A673 (cell line): ENCODE data around the gene CABLES1. TPM values are rescaled to one million over a fixed set of nuclear protein-coding genes. Genes with fewer than 3 reads are reported as not detected.

Source experiments
- BruUV-seq: library from RNA; stranded (reverse); fragments of 400-500 nt; replicated peaks from 2 replicates; lab custom pipeline; 2021; lab: Mats Ljungman, UMichigan
- CTCF ChIA-PET: fragments of 300-600 bp; sonication (Branson Sonifier 250); formaldehyde crosslinking; loops from one replicate; lab custom pipeline; 2022; ENCODE audit warnings: antibody characterized with exemption; lab: Charles Lee
- POLR2A ChIA-PET: fragments of 300-600 bp; sonication (Branson Sonifier 250); formaldehyde crosslinking; loops from one replicate; lab custom pipeline; 2022; ENCODE audit warnings: antibody characterized with exemption; ENCODE audit not compliant: low non-redundant PET; lab: Charles Lee
- DNase-seq: peaks from one replicate; pipeline ENCODE4 v3.0.0-alpha.2; 2015; ENCODE audit warnings: low spot score
- H3K27ac ChIP-seq: fragments of 200-600 bp; sonication (generic); 2 replicates; pipeline ENCODE4 v1.5.1; 2016; ENCODE audit warnings: mixed run types, low read depth, mild to moderate bottlenecking, mixed read lengths, antibody characterized with exemption, low read length; ENCODE audit not compliant: poor library complexity, severe bottlenecking
- H3K27me3 ChIP-seq: fragments of 200-600 bp; sonication (generic); replicated peaks from 2 replicates; pipeline ENCODE4 v1.6.1; 2017; ENCODE audit warnings: mixed run types, low read depth, mild to moderate bottlenecking, mixed read lengths, antibody characterized with exemption, low read length; ENCODE audit not compliant: insufficient read depth, poor library complexity
- H3K36me3 ChIP-seq: fragments of 200-600 bp; sonication (generic); 2 replicates; pipeline ENCODE4 v1.6.1; 2016; ENCODE audit warnings: mixed run types, mild to moderate bottlenecking, mixed read lengths, antibody characterized with exemption, low read length; ENCODE audit not compliant: insufficient read depth, poor library complexity, severe bottlenecking
- H3K4me1 ChIP-seq: fragments of 200-600 bp; sonication (generic); 2 replicates; pipeline ENCODE4 v1.6.1; 2017; ENCODE audit warnings: mixed run types, mild to moderate bottlenecking, mixed read lengths, antibody characterized with exemption, low read length; ENCODE audit not compliant: insufficient read depth, poor library complexity, severe bottlenecking
- H3K4me3 ChIP-seq: fragments of 200-600 bp; sonication (generic); 2 replicates; pipeline ENCODE4 v1.5.1; 2016; ENCODE audit warnings: low read depth, mixed run types, mild to moderate bottlenecking, mixed read lengths, low read length; ENCODE audit not compliant: poor library complexity, severe bottlenecking
- H3K9me3 ChIP-seq: fragments of 200-600 bp; sonication (generic); 2 replicates; pipeline ENCODE4 v1.6.1; 2016; ENCODE audit warnings: mixed run types, low read depth, mild to moderate bottlenecking, mixed read lengths, antibody characterized with exemption, low read length; ENCODE audit not compliant: poor library complexity, severe bottlenecking
- EZH2 ChIP-seq: fragments of 200-600 bp; sonication (generic); IDR thresholded peaks from 2 replicates; pipeline ENCODE4 v1.6.1; 2017; ENCODE audit warnings: borderline replicate concordance, low read depth, mild to moderate bottlenecking, mixed read lengths, antibody characterized with exemption, low read length; ENCODE audit not compliant: poor library complexity, severe bottlenecking
- intact Hi-C: fragments of 100-400 bp; cut with micrococcal nuclease; formaldehyde crosslinking; loops from one replicate; pipeline ENCODE4 v1.10.0; 2022; ENCODE audit not compliant: unreplicated experiment
- total RNA-seq: library from RNA; stranded (reverse); gene quantifications from 2 replicates; pipeline ENCODE4 v1.2.3, GENCODE V29; 2021
- TF ChIP-seq, protein P1 (sequence below): fragments of 300-800, 200-600 bp; sonication (generic); conservative IDR thresholded peaks from 2 replicates; pipeline ENCODE4 v1.5.1; 2017; ENCODE audit warnings: low read depth, mild to moderate bottlenecking, antibody characterized with exemption, low read length, moderate library complexity, mixed read lengths

Gene CABLES1
- total RNA-seq, 1 experiment from 2014 or later, result 7.2 TPM

DNA sequence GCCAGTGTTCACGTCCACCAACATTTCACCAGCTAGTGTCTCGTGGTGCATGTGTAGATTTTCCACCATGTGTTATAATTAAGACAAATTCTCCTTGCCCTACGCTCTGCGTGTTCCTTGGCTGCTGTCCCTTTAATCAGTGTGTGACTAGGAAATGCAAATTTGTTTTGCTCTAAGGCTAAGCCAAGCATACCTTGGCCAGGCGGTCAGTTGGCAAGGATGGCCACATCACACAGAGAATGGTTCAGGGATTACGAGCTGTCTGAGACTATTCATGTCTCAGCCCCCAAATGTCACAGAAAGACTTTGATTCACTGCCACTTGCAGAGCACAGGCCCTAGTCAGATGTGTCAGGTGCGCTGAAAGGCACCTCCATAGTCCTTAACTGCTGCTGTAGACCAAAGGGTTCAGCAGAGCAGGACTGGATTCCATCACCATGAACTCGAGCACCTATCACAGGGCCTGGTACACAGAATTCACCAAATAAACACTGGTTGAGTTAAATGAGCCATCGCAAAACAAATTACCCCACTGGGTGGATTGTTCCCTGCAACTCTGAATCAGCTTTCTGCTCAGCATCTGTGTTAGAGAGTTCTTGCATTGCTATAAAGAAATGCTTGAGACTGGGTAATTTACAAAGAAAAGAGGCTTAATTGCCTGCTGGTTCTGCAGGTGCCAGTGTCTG, 128.4 kb downstream of the CABLES1 start:
- POLR2A ChIA-PET, result no interaction called here
- H3K27me3 ChIP-seq, result no peaks in the 10 kb centered on the region
- no TSS peak for BruUV-seq
- TF ChIP-seq, protein P1, sequence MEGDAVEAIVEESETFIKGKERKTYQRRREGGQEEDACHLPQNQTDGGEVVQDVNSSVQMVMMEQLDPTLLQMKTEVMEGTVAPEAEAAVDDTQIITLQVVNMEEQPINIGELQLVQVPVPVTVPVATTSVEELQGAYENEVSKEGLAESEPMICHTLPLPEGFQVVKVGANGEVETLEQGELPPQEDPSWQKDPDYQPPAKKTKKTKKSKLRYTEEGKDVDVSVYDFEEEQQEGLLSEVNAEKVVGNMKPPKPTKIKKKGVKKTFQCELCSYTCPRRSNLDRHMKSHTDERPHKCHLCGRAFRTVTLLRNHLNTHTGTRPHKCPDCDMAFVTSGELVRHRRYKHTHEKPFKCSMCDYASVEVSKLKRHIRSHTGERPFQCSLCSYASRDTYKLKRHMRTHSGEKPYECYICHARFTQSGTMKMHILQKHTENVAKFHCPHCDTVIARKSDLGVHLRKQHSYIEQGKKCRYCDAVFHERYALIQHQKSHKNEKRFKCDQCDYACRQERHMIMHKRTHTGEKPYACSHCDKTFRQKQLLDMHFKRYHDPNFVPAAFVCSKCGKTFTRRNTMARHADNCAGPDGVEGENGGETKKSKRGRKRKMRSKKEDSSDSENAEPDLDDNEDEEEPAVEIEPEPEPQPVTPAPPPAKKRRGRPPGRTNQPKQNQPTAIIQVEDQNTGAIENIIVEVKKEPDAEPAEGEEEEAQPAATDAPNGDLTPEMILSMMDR, result no peak
- TF ChIP-seq EZH2, result no peak
- H3K4me3 ChIP-seq, result no peak overlapping the region
- CTCF ChIA-PET, result no interaction called here
- peaks cover 24% of the 10 kb centered on the region for H3K4me1 ChIP-seq
- no peak overlapping the region for H3K27ac ChIP-seq
- DNase-seq, result no peak
- H3K9me3 ChIP-seq, result no peaks in the 10 kb centered on the region
- H3K36me3 ChIP-seq, result no peaks in the 10 kb centered on the region
- intact Hi-C loops, result no loop called here

DNA sequence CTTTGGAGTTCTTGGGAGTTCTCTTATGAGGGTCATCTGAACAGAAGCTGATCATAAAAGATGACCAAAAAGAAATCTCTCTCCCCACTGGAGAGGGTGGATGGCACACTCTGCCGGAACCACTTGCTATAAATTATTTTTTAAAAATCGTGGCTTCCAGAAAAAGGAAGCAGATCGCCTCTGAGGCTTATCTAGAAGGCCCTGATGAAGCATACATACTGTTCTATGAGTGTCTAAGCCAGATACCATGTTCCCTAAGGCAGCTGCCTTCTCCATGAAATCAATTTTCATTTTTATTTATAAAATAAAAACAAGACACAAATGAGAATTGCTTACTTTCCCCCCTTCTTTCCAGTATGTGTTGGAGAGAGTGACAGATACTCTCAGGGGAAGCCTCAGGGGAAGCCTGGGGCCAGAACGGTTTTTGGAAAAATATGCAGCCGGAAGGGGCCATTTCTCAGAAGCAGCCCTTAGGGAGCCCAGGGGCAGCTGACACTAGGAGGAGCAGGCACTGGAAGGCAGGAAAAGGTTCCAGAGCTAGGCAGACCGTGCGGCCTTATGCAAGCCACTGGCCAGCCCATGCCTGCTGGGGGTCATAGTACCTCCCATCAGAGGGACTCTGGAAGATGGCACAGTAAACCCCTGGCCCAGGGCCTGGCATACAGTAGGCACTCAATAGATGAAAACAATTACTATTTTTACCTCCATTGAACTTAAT, 130.6 kb downstream of the CABLES1 start:
- BruUV-seq, result no TSS peak
- ChIA-PET CTCF (no interaction called here), POLR2A (no interaction called here)
- peaks cover 3% of the 10 kb centered on the region for H3K4me1 ChIP-seq
- H3K27ac ChIP-seq, result no peak overlapping the region
- intact Hi-C loops, result no loop called here
- H3K9me3 ChIP-seq, result no peaks in the 10 kb centered on the region
- no peak for DNase-seq
- TF ChIP-seq, protein P1, result no peak
- TF ChIP-seq EZH2, result no peak
- no peak overlapping the region for H3K4me3 ChIP-seq
- no peaks in the 10 kb centered on the region for H3K36me3 ChIP-seq
- H3K27me3 ChIP-seq, result no peaks in the 10 kb centered on the region

DNA sequence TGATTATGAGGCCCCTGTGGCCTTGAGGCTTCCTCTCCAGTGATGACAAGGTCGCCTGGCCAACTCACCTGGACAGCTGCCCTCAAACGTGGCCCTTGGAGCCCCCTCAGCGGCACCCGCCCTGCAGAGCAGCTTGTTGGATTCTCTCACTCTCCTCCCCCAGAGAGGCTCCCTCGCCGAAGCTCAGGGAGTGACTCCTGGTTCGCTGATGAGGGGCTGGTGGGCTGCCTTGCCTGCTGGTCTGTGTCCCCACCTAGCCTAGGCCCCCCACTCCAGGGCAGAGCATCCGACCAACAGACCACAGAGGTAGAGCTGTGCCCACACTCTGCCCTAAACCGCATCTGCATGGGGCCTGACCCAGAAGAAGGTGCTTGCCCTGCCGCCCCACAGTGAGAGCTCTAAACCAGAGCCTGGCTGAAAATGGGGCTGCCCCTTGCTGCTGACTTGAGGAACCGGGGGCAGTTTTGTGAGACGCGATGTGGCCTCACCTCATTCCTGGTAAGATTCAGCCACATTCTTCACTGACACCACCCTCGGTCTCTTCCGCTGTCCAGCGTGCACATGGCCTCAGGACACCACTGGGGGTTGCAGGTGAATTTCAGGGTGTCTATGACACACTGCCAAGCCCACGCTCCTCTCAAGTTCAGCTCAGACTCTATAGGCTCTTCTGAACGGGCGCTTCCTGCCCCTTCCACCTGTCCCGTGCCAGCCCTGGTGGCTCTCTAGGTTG, 131.6 kb downstream of the CABLES1 start:
- DNase-seq, result no peak
- Histone ChIP-seq H3K27ac (no peak overlapping the region), H3K36me3 (no peaks in the 10 kb centered on the region), H3K9me3 (no peaks in the 10 kb centered on the region), H3K4me3 (no peak overlapping the region), H3K4me1 (no peaks in the 10 kb centered on the region), H3K27me3 (no peaks in the 10 kb centered on the region)
- BruUV-seq, result no TSS peak
- TF ChIP-seq EZH2, result no peak
- TF ChIP-seq, protein P1, result no peak
- CTCF ChIA-PET, result no interaction called here
- intact Hi-C loops, result no loop called here
- POLR2A ChIA-PET, result no interaction called here
